ENCODE results near the gene PDCD1.
"Not testable (repeated sequence)": the region's sequence is repeated elsewhere in the genome, so short reads cannot be mapped to it uniquely, and the experiment has no call there.

Gene PDCD1

DNA sequence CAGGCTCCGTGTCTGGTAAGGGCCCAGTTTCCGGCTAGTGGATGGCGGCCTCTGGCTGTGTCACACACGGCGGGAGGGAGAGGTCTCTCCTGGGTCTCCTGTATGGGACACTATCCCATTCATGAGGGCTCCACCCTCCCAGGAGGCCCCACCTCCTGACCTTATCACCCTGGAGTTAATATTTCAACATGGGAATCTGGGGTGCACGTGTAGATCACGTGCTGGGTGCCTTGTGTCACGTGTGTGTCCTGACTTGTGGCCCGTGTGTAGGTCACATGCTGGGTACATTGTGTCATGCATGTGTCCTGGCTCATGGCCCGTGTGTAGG is 39.8 kb downstream of the PDCD1 start:
- H3K4me3 ChIP-seq (replicated peaks; ENCODE audit: low read depth, low read length) = no peak overlapping the region
- no peak for DNase-seq (ENCODE audit: extremely low read depth, low read depth)
- TF ChIP-seq, protein P1, sequence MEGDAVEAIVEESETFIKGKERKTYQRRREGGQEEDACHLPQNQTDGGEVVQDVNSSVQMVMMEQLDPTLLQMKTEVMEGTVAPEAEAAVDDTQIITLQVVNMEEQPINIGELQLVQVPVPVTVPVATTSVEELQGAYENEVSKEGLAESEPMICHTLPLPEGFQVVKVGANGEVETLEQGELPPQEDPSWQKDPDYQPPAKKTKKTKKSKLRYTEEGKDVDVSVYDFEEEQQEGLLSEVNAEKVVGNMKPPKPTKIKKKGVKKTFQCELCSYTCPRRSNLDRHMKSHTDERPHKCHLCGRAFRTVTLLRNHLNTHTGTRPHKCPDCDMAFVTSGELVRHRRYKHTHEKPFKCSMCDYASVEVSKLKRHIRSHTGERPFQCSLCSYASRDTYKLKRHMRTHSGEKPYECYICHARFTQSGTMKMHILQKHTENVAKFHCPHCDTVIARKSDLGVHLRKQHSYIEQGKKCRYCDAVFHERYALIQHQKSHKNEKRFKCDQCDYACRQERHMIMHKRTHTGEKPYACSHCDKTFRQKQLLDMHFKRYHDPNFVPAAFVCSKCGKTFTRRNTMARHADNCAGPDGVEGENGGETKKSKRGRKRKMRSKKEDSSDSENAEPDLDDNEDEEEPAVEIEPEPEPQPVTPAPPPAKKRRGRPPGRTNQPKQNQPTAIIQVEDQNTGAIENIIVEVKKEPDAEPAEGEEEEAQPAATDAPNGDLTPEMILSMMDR (IDR thresholded peaks at IDR 0.05; ENCODE audit: low read depth, low read length, missing control alignments) = no peak

DNA sequence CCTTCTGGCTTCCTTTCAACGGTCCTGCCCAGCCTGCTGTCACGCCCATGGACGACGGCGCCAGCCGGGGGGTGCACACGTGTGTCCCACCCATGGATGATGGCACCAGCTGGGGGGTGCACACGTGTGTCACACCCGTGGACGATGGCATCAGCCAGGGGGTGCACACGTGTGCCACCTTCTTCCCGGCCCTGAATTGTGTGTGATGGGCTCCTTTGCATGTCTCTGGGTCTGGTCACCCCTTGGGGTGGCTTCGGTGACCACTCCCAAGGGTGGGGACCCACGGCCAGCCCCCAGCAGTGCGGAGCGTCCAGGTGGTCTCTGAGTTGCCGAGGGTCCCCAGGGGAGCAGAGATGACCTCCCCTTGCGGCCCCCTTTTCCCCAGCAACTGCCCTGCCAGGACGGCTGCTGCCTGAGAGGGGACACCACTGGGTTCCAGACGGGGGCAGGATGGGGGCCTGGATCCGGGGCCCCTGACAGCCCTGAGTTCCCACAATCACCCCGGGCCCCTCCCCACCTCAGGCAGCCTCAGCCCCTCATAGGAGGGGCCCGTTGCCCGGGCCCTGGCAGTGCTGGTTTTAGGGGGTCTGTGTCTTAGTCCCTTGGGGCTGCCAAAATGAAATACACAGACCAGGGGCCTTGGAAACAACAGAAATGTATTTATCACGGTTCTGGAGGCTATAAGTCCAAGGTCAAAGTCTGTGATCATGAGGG is 40.3 kb downstream of the PDCD1 start:
- H3K4me3 ChIP-seq (replicated peaks; ENCODE audit: low read depth, low read length) = no peak overlapping the region
- TF ChIP-seq, protein P1 (IDR thresholded peaks at IDR 0.05; ENCODE audit: low read depth, low read length, missing control alignments) = no peak
- DNase-seq (ENCODE audit: extremely low read depth, low read depth) = no peak

DNA sequence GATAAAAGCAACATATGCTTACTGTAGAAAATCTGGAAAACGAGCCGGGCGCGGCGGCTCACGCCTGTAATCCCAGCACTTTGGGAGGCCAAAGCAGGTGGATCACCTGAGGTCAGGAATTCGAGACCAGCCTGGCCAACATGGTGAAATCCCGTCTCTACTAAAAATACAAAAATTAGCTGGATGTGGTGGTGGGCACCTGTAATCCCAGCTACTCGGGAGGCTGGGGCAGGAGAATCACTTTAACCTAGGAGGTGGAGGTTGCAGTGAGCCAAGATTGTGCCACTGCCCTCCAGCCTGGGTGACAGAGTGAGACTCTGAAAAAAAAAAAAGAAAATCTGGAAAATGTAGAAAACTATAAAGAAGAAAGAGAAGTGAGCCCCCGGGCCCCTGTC is 40.9 kb downstream of the PDCD1 start:
- not testable (repeated sequence) for H3K4me3 ChIP-seq (replicated peaks; ENCODE audit: low read depth, low read length); DNase-seq (ENCODE audit: extremely low read depth, low read depth)

DNA sequence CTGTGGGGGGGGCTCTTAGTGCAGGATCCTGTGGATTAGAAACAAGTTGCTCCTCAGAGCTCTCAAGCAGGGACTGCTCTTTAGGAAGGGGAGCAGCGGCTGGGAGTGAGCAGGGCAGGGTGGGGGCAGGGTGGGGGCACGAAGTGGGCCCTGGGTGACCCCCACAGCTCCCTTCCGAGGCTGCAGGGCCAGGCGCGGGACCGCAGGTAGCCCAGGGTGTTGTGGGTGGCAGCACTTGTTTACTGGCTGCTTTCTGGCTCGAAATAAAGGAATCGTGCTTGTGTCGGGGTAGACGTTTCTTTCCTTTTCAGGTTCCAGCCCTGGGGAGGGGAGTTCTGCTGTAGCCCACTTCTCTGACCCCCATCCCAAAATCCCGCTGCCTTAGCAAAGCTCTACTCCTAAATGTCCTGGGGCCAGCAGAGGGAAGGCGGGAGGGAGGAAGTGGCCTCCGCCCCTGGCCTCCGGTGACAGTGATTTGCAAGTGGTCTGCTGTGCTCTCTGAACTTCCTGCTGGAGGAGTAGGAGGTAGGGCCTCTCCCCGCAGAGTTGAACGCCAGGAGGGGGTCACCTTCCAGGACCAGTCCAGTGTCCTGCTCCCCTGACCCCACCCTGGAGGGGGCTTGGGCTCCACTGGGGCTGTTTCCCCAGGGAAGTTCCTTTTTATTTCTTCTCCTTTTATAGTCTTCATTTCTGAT is 41.4 kb downstream of the PDCD1 start:
- TF ChIP-seq, protein P1 (IDR thresholded peaks at IDR 0.05; ENCODE audit: low read depth, low read length, missing control alignments) = no peak
- H3K4me3 ChIP-seq (replicated peaks; ENCODE audit: low read depth, low read length) = no peak overlapping the region
- DNase-seq (ENCODE audit: extremely low read depth, low read depth) = no peak

DNA sequence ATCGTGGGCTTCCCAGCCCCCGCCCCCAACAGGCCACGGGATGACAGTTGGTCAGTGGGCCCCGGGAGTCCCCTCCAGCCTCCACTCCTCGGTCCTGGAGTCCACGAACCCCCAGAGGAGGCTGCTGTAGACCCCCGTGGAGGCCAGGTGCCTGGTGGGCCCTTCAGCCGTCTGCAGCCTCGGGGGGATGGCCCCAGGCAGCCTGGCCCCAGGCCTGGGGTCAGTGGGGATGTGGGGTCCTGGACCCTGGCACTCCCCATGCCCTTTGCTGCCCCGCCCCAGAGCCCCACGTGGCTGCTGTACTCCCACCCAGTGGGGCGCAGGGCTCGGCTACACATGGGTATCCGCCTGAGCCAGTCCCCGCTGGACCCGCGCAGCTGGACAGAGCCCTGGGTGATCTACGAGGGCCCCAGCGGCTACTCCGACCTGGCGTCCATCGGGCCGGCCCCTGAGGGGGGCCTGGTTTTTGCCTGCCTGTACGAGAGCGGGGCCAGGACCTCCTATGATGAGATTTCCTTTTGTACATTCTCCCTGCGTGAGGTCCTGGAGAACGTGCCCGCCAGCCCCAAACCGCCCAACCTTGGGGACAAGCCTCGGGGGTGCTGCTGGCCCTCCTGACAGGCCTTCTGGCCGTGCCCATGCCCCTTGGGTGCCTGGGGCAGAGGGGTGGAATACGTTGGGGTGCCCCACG is 42.1 kb downstream of the PDCD1 start:
- no peak overlapping the region for H3K4me3 ChIP-seq (replicated peaks; ENCODE audit: low read depth, low read length)
- TF ChIP-seq, protein P1 (IDR thresholded peaks at IDR 0.05; ENCODE audit: low read depth, low read length, missing control alignments) = no peak
- no peak for DNase-seq (ENCODE audit: extremely low read depth, low read depth)

DNA sequence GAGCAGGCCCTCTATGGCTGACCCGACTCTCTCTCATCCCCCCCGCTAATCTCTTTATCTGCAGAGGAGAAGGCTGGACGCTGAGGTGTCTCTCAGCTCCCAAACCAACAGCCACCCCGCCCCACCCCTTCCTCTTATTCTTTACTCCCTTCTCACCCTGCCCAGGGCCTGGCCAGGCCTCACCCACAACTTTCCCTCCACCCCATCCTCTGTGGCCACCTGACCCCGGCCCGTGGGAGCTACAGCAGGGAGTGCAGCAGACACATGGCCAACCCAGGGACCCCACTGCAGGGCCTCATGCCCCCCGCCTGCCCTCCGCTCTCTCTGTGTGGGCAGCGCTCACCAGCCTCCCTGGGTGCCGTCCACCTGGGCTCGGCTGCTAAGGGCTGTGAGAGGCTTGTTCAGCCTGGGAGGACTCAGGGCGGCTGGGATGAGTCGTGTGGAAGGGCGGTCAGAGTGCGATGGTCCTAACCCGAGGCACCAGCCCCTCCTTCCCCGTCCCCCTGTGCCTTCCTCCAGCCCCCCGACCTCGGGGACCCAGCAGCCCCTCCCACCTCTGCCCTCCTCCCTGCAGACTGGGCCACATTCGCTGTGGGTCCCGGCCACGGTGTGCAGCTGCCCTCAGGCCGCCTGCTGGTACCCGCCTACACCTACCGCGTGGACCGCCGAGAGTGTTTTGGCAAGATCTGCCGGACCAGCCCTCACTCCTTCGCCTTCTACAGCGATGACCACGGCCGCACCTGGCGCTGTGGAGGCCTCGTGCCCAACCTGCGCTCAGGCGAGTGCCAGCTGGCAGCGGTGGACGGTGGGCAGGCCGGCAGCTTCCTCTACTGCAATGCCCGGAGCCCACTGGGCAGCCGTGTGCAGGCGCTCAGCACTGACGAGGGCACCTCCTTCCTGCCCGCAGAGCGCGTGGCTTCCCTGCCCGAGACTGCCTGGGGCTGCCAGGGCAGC is 42.9 kb downstream of the PDCD1 start:
- DNase-seq (ENCODE audit: extremely low read depth, low read depth) = no peak
- TF ChIP-seq, protein P1 (IDR thresholded peaks at IDR 0.05; ENCODE audit: low read depth, low read length, missing control alignments) = no peak
- no peak overlapping the region for H3K4me3 ChIP-seq (replicated peaks; ENCODE audit: low read depth, low read length)

Measured in HFF-Myc (cell line).